ENCODE measurements around the gene CNPY4.

Gene CNPY4

DNA sequence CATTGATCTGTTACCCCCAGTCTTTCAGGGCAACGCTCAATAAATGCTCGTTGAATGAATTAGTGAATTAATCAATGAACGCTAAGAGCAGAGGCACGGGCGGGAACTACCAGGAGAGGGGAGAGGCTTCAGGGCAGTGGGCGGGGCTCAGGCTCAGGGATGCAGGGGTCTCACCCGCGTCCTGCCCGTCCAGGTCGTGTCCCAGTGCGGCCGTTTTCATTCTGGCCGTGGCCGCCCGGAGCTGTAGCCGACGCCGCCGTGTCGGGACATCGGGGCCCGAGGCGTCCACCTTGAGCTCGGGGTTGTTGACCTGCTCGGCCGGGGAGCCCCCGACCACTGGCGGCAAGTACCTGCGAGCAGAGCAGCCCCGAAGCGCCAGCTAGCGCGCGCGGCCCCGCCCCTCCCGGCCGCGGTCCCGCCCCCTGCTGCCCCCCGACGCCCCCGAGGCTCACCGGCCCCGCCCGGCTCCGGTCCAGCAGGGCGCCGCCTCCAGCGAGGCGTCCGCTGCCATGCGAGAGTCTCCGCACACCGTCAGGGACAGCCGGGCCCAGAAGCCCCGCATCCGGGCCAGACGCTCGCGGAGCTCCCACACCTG is 51.8 kb downstream of the CNPY4 start:
- Histone ChIP-seq H3K4me3 (ENCODE audit: low read depth, low read length) (no peak overlapping the region; the same call in 1 of the 2 replicates), H3K4me1 (ENCODE audit: control insufficient read depth, insufficient read depth, low read length, unreplicated experiment) (peaks cover 3% of the 10 kb centered on the region)

DNA sequence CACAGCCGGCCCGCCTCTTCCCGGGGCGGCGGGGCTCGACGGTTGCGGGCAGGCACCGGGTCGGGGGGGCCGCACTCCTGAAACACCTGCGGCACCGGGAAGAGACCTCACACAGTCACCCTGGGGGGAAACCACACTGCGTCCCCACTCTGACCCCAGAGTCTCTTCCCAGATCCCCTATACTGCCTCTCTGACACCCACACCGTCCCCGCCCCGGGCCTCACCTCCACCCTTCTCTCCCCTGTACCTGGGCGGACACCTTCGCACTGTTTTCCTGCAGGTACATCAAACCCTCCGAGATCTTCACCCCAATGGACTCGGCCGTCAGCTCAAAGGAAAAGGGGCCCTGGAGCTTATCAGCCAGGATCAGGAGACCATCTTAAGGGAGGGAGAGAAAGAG is 52.4 kb downstream of the CNPY4 start:
- H3K4me3 ChIP-seq (ENCODE audit: low read depth, low read length), result no peak overlapping the region
- no peak overlapping the region for H2AFZ ChIP-seq (ENCODE audit: low read length, unreplicated experiment)
- peaks cover 8% of the 10 kb centered on the region for H3K4me1 ChIP-seq (ENCODE audit: control insufficient read depth, insufficient read depth, low read length, unreplicated experiment)
- H3K27ac ChIP-seq (ENCODE audit: low read depth, low read length), result no peak overlapping the region
- peaks cover 3% of the 10 kb centered on the region; the same call in 1 of the 2 replicates for H3K27me3 ChIP-seq (ENCODE audit: insufficient read depth, low read length)
- H3K36me3 ChIP-seq (ENCODE audit: insufficient read depth, low read length), result no peaks in the 10 kb centered on the region
- H3K79me2 ChIP-seq (ENCODE audit: control insufficient read depth, insufficient read depth, low read length, unreplicated experiment), result no peaks in the 10 kb centered on the region

More for the DNA sequence above, 51.8 kb downstream of the CNPY4 start:
- Histone ChIP-seq H3K36me3 (ENCODE audit: insufficient read depth, low read length) (no peaks in the 10 kb centered on the region), H3K27me3 (ENCODE audit: insufficient read depth, low read length) (peaks cover 3% of the 10 kb centered on the region; the same call in 1 of the 2 replicates), H3K27ac (ENCODE audit: low read depth, low read length) (no peak overlapping the region), H2AFZ (ENCODE audit: low read length, unreplicated experiment) (no peak overlapping the region), H3K79me2 (ENCODE audit: control insufficient read depth, insufficient read depth, low read length, unreplicated experiment) (no peaks in the 10 kb centered on the region)

DNA sequence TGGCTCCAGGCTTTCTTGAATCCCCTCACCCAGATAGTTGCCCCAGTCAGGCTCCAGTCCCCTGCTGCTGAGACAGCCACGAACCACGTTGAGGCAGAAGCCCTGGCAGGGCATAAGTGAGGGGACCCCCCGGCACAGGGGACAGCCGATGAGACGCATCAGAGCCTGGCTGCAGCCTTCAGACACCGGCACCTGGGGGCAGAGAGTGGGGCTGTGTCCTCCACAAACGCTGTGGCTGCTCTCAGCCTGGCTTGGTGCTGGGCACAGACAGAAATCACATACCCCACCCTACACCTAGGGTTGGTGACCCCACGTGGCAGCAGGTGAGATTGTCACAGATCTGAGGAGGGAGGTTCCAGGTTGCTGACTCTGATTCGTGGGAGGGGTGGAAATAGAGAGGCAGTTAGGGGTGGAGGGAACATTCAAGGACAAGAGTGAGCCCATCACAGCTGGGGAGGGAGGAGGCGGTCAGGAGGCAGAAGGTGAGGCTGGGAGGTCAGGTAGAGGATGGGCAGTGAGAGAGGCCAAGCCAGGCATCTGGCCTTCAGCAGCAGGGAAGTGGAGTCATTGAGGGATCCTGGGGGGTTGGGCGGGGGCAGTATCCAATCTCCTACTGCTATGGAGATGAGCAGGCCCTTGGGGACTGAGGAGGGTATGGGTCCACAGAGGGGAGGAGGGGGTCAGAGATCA is 54.5 kb downstream of the CNPY4 start:
- Histone ChIP-seq H3K36me3 (ENCODE audit: insufficient read depth, low read length) (no peaks in the 10 kb centered on the region), H3K4me3 (ENCODE audit: low read depth, low read length) (no peak overlapping the region), H3K79me2 (ENCODE audit: control insufficient read depth, insufficient read depth, low read length, unreplicated experiment) (no peaks in the 10 kb centered on the region), H3K27ac (ENCODE audit: low read depth, low read length) (no peak overlapping the region), H3K27me3 (ENCODE audit: insufficient read depth, low read length) (peaks cover 3% of the 10 kb centered on the region; the same call in 1 of the 2 replicates), H3K4me1 (ENCODE audit: control insufficient read depth, insufficient read depth, low read length, unreplicated experiment) (peaks cover 5% of the 10 kb centered on the region), H2AFZ (ENCODE audit: low read length, unreplicated experiment) (no peak overlapping the region)

DNA sequence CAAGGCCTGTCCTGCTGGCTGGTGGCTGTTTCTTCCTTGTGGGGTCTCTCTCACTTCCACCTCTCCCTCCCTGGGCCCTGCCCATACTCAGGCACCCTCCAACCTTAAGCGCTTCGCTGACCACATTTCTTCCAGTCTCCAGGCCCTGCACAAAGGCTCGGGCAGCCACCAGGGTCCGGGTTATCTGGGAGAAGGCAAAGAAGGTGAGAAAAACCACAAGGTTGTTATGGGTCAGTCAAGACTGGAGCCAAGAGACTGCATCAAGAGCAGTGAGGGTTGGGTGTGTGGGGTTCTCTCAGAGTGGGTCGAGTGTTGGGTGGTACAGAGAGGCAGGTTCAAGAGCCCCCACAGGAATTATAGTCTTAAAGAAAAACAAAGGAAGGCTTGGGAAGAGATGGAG is 55.1 kb downstream of the CNPY4 start:
- H3K27me3 ChIP-seq (ENCODE audit: insufficient read depth, low read length), result peaks cover 3% of the 10 kb centered on the region; the same call in 1 of the 2 replicates
- H2AFZ ChIP-seq (ENCODE audit: low read length, unreplicated experiment), result no peak overlapping the region
- H3K27ac ChIP-seq (ENCODE audit: low read depth, low read length), result no peak overlapping the region
- peaks cover 5% of the 10 kb centered on the region for H3K4me1 ChIP-seq (ENCODE audit: control insufficient read depth, insufficient read depth, low read length, unreplicated experiment)
- H3K79me2 ChIP-seq (ENCODE audit: control insufficient read depth, insufficient read depth, low read length, unreplicated experiment), result no peaks in the 10 kb centered on the region
- H3K36me3 ChIP-seq (ENCODE audit: insufficient read depth, low read length), result no peaks in the 10 kb centered on the region
- no peak overlapping the region for H3K4me3 ChIP-seq (ENCODE audit: low read depth, low read length)

All from ACC112 (cell line).